ENCODE results near the gene ADAMTS17. TPM values are rescaled to one million over a fixed set of nuclear protein-coding genes. Genes with fewer than 3 reads are reported as not detected.

ADAMTS17 gene
- 1 to 10 TPM; 3.6 to 8.1 (median 5.5) TPM for polyA plus RNA-seq (ENCODE audit: insufficient read length in 10 of 10)
- long read RNA-seq, donor 1: 0 reads
- long read RNA-seq, donor 2: 0 reads
- long read RNA-seq, donor 3: 0 reads
- long read RNA-seq, donor 4: 0 reads
- long read RNA-seq, donor 5: 0 reads
- long read RNA-seq, donor 6: 0 reads
- long read RNA-seq, donor 7: 0 reads
- long read RNA-seq, donor 8: 0 reads
- long read RNA-seq, donor 9: 0 reads

GRCh38 chr15:100341750-100342560 is at the start of gene ADAMTS17:
TSS of gene ADAMTS17 (minus strand) at chr15:100341975. CDS start at chr15:100341899, 76 bp downstream.
- DNase-seq: peak; percentile 96 to 99 (median 98)

GRCh38 chr15:100385300-100386050 is 43.7 kb upstream of the ADAMTS17 start:
- no peak for DNase-seq

GRCh38 chr15:100384108-100384410 is 42.3 kb upstream of the ADAMTS17 start:
- no peak for DNase-seq

- peak in 1 of 3 donors; percentile 4 for DNase-seq
These were observed 41.7 kb upstream of the ADAMTS17 start for GRCh38 chr15:100383302-100384107.

GRCh38 chr15:100373942-100374341 is 32.2 kb upstream of the ADAMTS17 start:
- DNase-seq: peak in 1 of 3 donors; percentile 13

GRCh38 chr15:100373120-100373896 is 31.5 kb upstream of the ADAMTS17 start:
- DNase-seq: peak in 2 of 3 donors; percentile 8 to 56

GRCh38 chr15:100372739-100373119 is 31.0 kb upstream of the ADAMTS17 start:
- peak in 2 of 3 donors; percentile 16 to 51 for DNase-seq

- no peak for DNase-seq
These were observed 13.6 kb upstream of the ADAMTS17 start for GRCh38 chr15:100355342-100355741.

- DNase-seq: no peak
These were observed 11.7 kb upstream of the ADAMTS17 start for GRCh38 chr15:100353449-100353848.

- DNase-seq: peak; percentile 49 to 85 (median 61)
These were observed 8.9 kb upstream of the ADAMTS17 start for GRCh38 chr15:100350434-100351226.

- DNase-seq: peak; percentile 90 to 98 (median 95)
These were observed 8.1 kb upstream of the ADAMTS17 start for GRCh38 chr15:100349696-100350433.

GRCh38 chr15:100349321-100349695 is 7.5 kb upstream of the ADAMTS17 start:
- no peak for DNase-seq

GRCh38 chr15:100348578-100348977 is 6.8 kb upstream of the ADAMTS17 start:
- no peak for DNase-seq

- DNase-seq: no peak
These were observed 5.2 kb upstream of the ADAMTS17 start for GRCh38 chr15:100346866-100347512.

- DNase-seq: no peak
These were observed 3.7 kb upstream of the ADAMTS17 start for GRCh38 chr15:100345438-100345837.

- DNase-seq: no peak
These were observed 1.5 kb upstream of the ADAMTS17 start for GRCh38 chr15:100343251-100343650.

GRCh38 chr15:100341239-100341749 is 481 bp downstream of the ADAMTS17 start:
- no peak for DNase-seq

- no peak for DNase-seq
These were observed 995 bp downstream of the ADAMTS17 start for GRCh38 chr15:100340721-100341238.
